NCI-H345 treated with DMSO at 0.1 percent for 48 hours (cell line): ENCODE data around the gene IFITM2.
"Not testable (repeated sequence)": the region's sequence is repeated elsewhere in the genome, so short reads cannot be mapped to it uniquely, and the experiment has no call there.

Experiments used
- DNase-seq: peaks from one replicate; lab custom pipeline; 2025; ENCODE audit not compliant: unreplicated experiment; lab: John Stamatoyannopoulos, UW

The IFITM2 gene

GRCh38 chr11:306645-307371, 808 bp upstream of the IFITM2 start:
- DNase-seq = no peak

DNA sequence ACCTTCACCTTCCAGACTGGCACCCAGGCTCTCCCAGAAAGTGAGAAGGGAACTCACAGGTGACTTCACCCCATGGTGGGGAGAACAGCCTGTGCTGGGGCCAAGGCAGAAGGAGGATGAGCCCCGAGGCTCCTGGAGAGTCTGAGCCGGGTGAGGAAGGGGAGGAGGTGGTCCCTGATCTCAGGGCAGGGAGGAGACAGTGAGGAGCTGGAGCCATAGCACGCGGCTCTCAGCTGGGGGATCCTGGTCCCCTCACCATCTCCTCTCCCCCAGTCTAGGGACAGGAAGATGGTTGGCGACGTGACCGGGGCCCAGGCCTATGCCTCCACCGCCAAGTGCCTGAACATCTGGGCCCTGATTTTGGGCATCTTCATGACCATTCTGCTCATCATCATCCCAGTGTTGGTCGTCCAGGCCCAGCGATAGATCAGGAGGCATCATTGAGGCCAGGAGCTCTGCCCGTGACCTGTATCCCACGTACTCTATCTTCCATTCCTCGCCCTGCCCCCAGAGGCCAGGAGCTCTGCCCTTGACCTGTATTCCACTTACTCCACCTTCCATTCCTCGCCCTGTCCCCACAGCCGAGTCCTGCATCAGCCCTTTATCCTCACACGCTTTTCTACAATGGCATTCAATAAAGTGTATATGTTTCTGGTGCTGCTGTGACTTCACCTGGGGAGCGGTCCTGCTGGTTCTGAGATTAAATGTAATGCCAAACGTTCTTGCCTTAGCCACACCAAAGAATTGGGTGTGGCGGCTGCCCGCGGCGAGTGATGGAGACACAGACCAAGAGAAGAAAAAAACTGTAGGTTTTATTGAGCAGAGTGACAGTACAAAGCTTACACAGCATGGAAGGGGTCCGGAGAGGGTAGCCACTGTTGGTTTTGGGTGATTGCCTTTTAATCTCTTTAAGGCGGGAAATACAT, 1.4 kb downstream of the IFITM2 start:
- DNase-seq = not testable (repeated sequence)

- not testable (repeated sequence) for DNase-seq
These were observed 2.5 kb downstream of the IFITM2 start for GRCh38 chr11:309979-310572.

- DNase-seq = not testable (repeated sequence)
These were observed 3.6 kb downstream of the IFITM2 start for GRCh38 chr11:311013-311748.

- DNase-seq = no peak
These were observed 4.6 kb downstream of the IFITM2 start for GRCh38 chr11:312092-312816.

- DNase-seq = no peak
These were observed 5.7 kb downstream of the IFITM2 start for GRCh38 chr11:313304-313786.

DNA sequence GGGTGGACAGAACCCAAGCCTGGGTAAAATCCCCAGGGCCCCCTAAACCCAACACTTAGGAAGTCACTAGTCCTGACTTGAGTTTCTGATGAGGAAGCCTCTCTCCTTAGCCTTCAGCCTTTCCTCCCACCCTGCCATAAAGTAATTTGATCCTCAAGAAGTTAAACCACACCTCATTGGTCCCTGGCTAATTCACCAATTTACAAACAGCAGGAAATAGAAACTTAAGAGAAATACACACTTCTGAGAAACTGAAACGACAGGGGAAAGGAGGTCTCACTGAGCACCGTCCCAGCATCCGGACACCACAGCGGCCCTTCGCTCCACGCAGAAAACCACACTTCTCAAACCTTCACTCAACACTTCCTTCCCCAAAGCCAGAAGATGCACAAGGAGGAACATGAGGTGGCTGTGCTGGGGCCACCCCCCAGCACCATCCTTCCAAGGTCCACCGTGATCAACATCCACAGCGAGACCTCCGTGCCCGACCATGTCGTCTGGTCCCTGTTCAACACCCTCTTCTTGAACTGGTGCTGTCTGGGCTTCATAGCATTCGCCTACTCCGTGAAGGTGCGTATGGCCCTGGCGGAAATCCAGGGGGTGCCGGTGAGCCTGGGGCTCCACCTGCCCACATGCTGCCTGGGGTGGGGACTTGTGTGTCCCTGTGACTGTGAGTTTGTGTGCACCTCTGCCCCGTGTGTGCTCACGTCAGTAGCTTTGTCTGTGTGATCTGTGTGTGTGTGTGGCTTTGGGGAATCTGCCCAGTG, 6.4 kb downstream of the IFITM2 start, which contains the start of gene IFITM1:
Gene IFITM1, plus strand, starts transcription at position 254 of the 767 bp plus-strand sequence. Its CDS starts 131 bp downstream, at position 385.
- DNase-seq = no peak

DNA sequence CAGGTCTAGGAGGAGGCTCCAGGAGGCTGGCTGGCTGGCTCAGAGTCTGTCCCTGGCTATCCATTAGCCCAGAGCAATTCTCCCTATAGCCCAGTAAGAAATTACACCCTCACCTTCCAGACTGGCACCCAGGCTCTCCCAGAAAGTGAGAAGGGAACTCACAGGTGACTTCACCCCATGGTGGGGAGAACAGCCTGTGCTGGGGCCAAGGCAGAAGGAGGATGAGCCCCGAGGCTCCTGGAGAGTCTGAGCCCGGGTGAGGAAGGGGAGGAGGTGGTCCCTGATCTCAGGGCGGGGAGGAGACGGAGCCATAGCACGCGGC, 6.9 kb downstream of the IFITM2 start:
- not testable (repeated sequence) for DNase-seq

- DNase-seq = no peak
These were observed 7.5 kb downstream of the IFITM2 start for GRCh38 chr11:315051-315481.

- no peak for DNase-seq
These were observed 7.9 kb downstream of the IFITM2 start for GRCh38 chr11:315516-315994.

GRCh38 chr11:316031-316701, 8.6 kb downstream of the IFITM2 start:
- DNase-seq = no peak

DNA sequence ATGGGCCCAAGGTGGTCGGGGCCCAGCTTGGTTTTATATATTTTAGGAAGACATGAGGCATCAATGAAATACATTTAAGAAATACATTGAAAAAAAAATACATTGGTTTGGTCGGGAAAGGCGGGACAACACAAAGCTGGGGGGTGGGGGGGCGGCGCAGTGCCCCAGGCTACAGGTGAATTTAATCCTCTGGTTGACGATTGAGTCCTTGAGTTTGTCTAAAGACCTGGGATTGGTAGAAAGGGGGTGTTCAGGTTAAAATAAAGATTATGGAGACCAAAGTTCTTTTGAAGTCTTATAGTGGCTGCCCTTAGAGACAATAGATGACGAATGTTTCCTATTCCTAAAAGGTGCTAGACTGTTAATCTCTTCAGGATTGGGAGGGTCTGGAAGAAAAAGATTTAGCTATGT, 9.3 kb downstream of the IFITM2 start:
- no peak for DNase-seq

DNA sequence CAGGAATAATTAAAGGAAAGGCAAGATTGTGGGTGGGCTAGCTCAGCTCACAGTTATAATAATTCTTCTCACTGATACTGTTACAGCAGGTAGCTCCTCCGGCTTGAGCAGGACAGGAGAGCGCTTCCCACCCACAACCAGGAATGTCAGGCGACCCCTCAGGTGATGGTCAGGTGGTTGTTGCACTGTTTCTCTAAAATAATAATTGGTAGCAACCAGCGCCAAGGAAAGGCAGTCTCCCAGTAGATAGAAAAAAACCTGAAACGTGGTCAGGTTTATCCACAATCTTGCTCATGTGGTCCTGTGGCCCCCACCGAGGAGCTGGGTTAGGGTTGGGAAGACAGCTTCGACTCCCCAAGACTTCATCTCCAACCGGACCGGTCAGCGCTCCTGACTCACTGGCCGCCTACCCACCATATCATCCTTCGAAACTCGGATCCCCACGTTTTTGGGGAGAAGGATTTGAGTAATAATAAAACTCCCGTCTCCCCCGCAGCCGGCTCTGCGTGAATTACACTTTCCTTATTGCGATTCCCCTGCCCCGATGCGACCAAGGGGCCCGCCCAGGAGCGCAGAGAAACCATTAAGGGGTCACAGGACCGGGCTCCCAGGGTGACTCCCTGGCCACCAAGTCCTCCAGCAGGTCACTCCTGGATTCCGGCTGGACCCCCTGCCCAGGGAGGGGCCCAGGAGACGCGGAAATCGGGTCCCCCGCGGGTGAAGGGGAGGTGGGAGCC, 10.2 kb downstream of the IFITM2 start:
- not testable (repeated sequence) for DNase-seq

GRCh38 chr11:318405-319120, 10.9 kb downstream of the IFITM2 start:
- not testable (repeated sequence) for DNase-seq

DNA sequence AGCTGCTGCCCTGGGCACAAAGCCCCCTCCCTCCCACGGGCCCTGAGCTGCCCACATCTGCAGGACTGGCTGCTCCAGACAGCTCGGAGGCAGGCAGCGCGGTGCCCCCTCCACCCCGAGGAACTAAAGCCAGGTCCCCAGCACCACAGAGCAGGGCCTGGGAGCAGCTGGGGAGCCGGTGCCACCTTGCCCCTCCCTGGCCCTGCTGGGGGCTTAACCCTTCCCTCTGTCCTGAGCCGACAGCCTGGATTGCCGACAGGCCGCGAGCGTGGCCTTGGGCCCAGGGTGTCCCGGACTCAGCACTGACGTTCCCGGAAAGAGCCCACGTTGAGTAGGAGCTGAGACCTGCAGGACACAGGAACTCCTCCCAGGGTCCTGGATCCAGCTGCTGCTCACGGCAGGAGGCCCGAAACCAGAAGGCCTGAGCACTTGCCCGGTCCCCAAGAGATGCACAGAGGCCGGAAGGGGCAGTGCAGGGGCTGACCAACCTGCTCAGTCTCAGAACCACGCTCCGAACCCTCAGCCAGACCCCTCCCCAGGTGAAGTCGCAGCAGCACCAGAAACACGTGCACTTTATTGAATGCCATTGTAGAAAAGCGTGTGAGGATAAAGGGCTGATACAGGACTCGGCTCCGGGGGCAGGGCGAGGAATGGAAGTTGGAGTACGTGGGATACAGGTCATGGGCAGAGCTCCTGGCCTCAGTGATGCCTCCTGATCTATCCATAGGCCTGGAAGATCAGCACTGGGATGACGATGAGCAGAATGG, 11.7 kb downstream of the IFITM2 start:
- DNase-seq = not testable (repeated sequence)

GRCh38 chr11:319888-320273, 12.3 kb downstream of the IFITM2 start:
- DNase-seq = not testable (repeated sequence)

DNA sequence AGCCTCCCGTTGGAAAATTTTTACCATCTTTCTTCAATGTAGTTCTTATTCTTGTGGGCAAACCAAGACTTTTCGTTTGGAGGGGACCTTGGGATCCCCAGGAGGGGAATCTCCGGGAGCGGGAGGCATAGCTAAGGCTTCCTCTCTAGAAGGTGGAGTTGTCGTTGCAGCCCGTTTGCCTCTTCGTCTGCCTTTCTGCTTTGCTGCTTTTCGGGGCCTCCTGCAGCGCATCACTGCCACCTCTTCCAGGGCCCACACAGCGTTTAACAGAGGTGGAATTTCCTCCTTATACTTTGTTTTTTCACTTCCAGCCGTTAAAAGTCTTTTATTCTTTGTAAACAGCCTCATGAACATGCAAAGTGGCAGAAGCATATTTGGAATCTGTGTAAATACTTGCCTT, 16.5 kb downstream of the IFITM2 start:
- no peak for DNase-seq
